DMS79 treated with DMSO at 0.1 percent for 48 hours (cell line): ENCODE measurements around the gene PRKAG2.
"Not testable (repeated sequence)": the region's sequence is repeated elsewhere in the genome, so short reads cannot be mapped to it uniquely, and the experiment has no call there.

Source experiments
- DNase-seq: peaks from one replicate; lab custom pipeline; 2025; lab: John Stamatoyannopoulos, UW

The PRKAG2 gene

DNA sequence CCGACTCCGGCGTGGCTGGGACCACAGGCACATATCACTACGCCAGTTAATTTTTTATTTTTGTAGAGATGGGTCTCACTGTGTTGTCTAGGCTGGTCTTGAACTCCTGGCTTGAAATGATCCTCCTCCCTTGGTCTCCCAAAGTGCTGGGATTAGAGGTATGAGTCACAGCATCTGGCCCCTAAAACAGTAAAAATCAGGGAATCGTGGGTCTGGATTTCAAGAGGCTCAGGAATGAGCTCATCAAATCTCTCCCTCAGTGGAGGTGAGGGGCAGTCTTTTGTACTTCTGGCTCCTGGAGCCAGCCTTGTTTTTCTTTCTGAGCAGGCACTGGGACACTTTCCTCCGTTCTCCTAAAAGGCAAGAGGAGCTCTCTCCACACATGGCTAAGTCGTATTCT is 325.1 kb downstream of the PRKAG2 start:
- no peak for DNase-seq

DNA sequence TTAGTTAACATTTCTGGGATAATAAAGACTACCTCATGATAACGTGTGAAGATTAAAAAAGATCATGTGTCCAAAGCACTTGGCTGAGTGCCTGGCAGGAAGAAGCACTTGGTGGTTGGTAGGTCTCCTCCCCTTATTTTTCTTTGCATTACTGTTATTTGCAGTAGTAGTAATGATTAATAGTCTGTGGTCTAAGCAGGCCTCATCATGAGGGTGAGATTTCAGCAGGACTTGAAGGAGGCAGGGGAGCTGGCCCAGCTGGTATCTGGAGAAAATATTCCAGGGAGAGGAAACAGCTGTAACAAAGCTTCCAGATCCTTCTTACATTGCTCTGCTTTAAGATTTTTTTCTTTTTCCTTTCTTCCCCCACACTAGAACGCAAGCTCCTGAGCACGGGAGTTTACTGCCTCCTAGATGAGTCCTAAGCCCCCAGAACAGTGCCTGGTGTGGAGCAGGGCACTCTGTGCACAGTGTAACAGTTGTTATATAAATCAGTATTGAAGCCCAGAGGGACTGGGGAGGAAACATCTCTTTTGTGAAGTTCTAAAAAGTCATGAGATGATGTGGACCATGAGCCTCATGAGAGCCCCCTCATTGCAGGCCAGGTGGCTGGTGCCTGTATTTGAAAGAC is 326.1 kb downstream of the PRKAG2 start:
- DNase-seq: peak; percentile 72

DNA sequence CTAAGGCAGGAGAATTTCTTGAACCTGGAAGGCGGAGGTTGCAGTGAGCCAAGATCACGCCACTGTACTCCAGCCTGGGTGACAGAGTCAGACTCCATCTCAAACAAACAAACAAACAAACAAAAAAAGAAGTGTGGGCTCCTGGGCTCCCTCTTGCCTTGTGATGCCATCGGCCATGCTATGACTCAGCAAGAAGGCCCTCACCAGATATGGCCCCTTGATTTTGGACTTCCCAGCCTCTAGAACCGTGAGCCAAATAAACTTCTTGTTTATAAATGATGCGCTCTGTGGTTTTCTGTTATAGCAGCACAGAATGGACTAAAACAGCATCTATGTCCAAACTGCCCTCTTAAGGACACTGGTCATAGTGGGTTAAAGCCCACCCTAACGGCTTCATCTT is 327.3 kb downstream of the PRKAG2 start:
- no peak for DNase-seq

DNA sequence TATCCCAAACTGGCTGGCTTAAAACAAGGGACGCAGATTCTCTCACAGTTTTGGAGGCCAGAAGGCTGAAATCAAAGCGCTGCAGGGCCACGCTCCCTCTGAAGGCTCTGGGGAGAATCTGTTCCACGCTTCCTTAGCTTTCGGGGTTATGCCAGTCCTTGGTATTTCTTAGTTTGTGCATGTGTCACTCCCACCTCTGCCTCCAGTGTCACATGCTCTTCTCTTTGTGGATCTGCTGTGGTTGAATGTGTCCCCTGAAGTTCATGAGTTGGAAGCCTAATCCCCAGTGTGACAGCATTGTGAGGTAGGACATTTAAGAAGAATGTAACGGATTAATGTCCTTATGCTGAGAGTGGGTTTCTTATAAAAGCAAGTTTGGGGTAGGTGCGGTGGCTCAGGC is 327.8 kb downstream of the PRKAG2 start:
- no peak for DNase-seq

DNA sequence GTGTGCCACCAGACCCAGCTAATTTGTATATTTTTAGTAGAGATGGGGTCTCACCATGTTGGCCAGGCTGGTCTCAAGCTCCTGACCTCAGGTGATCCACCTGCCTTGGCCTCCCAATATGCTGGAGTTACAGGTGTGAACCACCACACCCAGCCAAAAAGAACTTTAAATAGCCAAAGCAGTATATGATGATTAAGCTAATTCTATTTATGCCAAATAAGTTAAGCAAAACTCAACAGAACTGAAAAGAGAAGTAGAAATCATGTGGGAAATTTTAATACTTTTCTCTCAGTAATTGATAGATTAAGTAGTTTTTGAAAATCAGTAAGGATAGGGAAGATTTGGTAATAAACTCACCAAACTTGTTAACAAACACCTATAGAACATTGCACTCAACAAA is 332.7 kb downstream of the PRKAG2 start:
- DNase-seq: no peak

GRCh38 chr7:151542606-151543130 is 334.2 kb downstream of the PRKAG2 start:
- DNase-seq: no peak

DNA sequence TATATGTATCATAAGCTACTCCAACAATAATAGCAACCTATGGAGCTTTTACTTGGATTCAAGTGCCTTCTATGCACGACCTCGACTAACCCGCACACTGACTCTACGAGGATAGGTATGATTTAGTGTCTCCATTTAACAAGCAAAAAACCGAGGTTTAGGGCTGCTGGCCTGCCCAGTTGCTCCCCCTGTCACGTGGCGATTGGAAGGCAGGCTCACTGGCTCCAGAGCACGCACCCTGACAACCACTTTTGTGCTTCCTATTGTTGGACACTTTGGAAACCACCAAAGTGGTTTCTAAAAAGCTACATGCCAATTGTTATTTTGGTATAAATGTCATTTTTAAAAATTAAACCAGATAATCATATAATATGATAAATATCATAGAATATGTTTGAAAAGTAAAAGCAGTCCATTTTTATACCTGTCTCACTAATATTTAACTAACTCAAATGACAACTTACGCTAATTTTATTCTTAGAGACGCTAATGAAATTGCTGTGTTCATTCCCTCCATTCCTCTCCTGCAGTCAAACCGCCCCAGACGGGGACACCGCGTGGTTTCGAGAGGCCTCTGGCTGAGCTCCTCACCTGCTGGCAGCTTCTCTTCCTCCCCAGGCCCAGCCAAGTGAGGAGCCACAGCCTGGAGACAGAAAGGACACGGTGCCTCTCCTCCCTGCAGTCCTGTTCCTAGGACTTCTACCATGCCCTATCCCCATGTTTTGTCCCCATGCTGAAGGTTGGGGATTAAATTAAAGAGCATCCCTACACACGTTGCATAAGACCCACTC is 335.0 kb downstream of the PRKAG2 start:
- DNase-seq: no peak

- no peak for DNase-seq
Measured at GRCh38 chr7:151540146-151540545, 336.8 kb downstream of the PRKAG2 start.

GRCh38 chr7:151539088-151539671 is 337.7 kb downstream of the PRKAG2 start:
- peak; percentile 60 for DNase-seq

DNA sequence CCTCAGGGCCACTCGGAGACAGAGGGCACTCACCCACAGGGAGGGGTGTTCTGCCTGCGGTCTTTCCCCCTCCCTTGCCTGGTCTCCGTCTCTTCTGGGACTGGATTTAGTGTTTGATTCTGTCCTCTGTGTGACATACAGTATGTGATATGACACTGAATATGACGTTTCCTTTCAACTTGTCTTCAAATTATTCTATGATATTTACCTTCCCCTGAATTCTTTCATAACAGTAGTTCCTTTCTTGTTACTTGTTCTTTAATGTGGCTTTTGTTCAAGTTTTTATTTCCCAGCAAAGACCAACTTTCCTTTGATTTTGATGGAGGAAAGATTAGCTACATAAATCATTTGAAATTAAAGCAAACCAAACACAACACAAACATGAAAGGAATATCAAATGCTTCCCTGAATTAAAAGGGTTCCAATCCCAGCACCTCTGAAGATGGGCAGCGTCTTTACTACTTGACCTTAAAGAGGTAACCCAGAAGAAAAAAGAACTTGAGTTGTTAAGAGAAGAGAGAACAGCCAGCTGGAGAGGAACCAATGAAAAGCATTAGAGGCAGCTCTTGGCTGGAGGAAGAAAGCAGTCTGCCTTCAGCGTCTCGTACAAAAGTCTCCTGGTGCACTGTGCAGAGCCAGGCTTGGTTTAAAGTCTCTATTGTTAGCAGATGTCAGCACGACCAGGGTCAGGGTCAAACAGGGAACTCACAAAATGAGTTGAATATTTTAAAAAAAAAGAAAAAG is 338.9 kb downstream of the PRKAG2 start:
- DNase-seq: peak; percentile 17

- not testable (repeated sequence) for DNase-seq
Measured at GRCh38 chr7:151536178-151536577, 340.7 kb downstream of the PRKAG2 start.

DNA sequence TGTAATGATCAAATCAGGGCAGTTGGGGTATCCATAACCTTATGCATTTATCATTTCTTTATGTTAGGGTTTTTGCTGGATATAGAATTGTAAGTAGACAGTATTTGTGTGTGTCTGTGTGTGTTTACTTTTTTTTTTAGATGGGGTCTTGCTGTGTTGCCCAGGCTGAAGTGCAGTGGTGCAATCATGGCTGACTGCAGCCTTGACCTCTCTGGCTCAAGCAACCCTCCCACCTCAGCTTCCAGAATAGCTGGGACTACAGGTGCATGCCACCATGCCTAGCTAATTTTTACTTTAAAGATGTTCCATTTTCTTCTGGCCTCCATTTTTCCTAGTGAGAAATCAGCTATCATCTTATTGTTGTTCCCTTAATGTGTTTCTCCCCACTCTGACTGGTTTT is 347.1 kb downstream of the PRKAG2 start:
- DNase-seq: no peak

DNA sequence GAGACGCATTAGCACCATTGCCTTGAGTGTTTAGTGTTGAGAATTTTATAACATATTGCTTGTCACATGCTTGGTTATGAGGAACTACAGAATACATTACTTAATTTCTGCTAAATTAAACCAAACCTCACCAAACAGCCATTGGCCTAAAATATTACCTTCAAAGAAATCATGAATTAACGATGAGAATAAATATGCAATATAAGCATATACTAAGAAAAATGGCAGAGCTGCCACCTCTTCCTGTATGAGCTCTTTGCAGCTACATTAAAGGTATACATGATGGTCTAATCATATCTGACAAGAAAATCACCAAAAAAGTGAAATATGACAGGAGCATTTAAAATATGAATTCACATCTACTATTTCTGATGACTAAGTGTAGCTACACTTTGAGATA is 352.1 kb downstream of the PRKAG2 start:
- DNase-seq: no peak

DNA sequence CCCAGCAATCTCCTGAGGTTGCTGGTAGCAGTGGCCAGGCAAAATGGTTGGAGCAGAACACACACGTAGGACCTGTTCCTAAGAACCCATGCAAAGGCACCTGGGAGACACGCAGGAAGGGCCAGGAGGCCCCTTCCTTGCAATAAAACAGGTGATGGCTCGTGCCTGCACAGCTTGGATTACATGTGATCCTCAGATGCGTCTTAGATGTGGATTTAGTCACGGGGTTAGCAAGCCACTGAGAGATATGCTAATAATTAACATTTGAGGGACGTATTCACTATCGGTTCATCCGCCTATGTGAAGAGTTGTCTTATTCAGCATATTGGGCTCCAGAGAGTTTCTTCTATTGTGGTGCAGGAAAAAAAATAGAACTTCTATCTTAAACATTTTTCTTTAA is 352.6 kb downstream of the PRKAG2 start:
- no peak for DNase-seq

- DNase-seq: peak; percentile 42
Measured at GRCh38 chr7:151520419-151521261, 356.3 kb downstream of the PRKAG2 start.

- DNase-seq: peak; percentile 99
Measured at GRCh38 chr7:151519765-151520418, 357.0 kb downstream of the PRKAG2 start, which contains the start of gene RHEB. Gene RHEB, minus strand, starts transcription at chr7:151519895. Its CDS starts 384 bp downstream, at chr7:151519511.

DNA sequence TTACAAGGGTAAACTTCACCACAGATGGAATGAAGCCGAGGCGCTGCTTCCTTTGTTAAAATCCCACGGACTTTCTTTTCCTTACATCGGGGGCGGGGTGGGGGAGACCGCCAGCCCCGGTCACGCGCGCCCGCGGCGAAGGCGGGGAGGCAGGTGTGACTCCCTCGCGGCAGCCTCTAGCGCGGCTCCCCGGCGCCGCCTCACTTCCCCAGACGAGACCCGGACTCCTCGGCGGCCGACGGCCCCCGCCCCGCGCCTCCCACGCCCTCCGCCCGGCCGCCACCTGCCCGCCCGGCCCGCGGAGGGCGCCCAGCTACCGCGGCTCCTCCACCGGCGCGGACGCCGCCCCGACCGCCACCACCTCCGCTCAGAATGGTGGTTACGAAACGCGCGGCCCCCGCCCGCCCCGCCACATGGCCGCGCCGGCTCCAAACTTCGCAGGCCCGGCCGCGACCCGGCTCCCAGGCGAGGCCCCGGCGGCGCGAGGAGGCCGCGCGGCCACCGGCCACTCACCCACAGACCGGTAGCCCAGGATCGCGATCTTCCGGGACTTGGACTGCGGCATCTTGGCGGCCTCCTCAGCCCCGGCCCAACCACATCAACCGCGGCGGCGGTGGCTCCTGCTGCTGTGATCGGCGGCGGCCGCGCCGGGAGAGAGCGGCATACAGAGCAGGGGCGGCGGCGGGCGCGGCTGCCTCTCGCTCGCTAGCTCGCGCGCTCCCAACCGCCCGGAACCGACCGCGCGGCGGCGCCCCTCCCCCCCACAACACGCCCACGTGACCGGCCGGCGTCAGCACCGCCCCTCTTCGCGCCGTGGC is 357.8 kb downstream of the PRKAG2 start:
- not testable (repeated sequence) for DNase-seq

DNA sequence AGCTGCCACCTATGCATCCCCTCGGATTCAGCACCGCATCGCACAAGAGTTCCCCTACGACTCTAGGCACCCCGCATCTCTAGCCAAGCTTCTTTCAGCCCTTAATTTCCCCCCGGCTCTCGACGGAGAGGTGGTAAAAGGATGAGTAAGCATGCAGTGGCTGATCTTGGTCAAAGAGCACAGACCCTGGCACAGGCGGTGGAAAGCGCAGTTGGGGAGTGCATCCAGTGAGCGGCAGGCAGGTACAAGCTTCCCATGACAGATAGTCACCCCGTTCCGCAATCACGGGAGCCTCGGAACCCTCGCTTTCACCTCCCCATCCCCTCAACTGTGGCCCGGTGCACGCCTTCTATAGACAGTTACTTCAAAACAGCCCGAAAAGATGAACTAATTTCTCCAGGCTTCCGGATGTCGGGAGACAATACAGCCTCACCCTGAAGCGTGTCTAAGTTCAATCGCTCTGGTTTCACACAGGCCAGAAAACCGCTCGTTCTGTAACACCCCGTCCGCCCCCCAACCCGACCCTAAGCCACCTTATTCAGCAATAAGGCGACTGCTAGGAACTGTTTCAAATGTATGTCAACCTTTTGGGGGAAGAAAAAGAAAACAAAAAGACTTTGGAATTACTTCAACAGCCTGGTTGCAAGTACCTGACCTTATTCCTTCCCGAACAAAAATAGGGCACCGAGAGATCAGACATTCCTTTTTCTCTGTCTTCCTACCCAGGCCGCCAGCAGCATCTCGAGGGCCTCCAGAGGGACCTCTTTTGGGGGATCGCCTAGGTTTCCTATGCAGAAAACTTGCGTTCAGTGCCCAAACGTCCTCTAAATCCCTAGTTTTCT is 358.6 kb downstream of the PRKAG2 start:
- peak; percentile 44 for DNase-seq

DNA sequence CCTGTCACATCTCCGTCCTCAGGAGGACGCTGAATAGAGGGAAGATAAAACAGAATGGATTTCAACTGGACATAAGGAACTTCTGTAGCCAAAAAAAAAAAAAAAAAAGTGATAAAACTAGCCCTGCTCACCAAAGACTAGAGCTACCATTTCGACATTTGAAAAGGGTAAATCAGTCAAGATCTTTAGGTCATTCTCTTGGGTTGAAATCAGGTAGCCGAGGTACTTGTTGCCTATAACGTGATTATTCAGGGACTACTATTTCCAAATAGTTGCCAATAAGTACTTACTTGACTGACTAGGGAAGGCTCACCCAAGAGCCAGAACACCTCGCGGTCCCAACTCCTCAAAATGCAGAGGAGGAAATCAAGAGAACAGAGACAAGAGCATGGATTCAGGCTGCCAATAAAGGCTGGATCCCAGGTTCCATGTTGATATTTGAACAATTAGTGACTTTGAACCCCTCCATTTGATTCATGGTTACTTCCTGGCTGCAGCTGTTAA is 359.3 kb downstream of the PRKAG2 start:
- no peak for DNase-seq
